Islet precursor cell (in vitro differentiated cells): Measurements from ENCODE around the gene PHF11.

ENCODE experiments used
- DNase-seq: peaks from one replicate; pipeline ENCODE4 v3.0.0-alpha.2; 2018

PHF11 gene

DNA sequence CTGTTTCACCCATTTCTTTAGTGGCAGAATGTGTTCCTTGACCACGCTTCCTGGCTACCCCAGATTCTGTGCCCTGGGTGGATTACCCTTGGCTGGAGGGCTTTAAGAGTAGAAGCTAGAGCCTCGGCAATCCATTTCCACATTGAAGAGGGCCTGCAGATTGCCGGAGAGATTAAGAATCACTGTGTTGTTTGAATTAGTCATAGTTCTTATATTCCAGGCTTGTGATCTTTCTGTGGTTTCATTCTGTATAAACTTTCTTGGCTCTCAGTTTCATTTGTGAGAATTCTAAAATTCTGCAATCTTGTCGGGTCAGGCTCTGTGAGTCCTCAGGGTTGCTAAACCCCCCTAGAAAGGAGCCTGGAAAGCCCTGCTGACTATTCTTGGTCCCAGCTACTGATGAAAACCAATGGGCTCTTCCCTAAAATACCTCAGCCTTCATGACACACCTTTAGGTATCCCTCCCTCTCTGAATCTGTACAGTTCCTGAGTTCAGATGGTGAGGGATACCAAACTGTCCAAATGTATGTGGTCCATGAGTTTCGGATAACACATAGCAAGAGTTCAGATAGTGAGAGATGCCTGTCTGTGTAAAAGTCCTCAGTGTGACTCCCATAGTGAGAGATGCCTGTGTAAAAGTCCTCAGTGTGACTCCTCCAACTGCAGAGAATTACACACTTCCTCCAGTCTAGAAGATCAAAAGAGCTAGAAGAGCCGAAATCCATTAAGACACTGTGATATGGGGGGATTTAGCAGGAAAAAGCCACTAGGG lies 4.3 kb downstream of the PHF11 start:
- no peak for DNase-seq

DNA sequence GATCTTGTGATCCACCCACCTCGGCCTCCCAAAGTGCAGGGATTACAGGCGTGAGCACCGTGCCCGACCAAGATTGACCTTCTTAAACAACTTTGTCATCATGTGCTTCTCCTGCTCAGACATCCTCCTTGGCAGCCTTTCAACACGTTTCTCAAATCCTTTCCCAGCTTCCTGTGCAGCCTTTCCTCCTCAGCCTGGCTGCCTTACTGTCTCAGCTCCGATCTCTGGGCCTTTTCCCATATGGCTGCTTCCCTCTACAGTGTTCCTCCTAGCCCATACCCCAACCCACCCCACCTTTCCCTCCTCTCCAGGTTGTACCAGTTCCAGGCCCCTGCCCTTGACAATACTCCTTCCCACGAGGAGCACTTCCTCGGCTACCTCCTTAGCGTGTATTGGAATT lies 7.2 kb downstream of the PHF11 start:
- DNase-seq: no peak

DNA sequence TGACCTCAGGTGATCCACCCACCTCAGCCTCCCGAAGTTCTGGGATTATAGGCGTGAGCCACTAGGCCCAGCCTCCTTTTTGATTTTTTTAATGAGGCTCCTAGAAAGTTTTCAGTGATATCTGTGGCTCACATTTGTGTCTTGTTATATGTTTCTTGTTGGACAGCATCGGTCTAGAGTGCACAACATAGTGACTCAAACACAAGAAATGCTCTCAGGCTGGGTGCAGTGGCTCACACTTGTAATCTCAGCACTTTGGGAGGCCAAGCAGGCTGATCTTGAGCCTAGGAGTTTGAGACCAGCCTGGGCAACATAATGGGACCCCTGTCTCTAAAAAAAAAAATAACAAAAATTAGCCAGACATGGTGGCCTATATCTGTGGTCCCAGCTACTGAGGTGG lies 8.2 kb downstream of the PHF11 start:
- no peak for DNase-seq

DNA sequence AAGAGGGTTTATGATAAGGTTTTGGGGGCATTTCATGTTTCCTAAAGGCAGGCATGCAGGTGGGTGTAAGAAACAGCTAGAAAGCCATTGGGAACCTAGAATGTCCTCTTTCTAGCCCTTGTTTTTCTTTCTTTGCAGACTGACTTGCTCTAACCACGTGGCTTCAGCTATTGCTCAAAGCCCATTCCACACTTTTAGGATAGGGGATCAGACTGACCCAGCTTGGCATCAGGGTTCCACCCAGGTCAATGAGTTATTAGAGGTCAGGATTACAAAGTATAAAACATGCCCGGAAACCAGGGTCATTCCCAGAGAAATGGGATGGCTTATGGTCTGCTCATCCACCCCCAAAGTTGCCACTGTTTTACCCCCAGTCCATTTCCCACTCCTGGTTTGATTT lies 16.8 kb downstream of the PHF11 start:
- no peak for DNase-seq

DNA sequence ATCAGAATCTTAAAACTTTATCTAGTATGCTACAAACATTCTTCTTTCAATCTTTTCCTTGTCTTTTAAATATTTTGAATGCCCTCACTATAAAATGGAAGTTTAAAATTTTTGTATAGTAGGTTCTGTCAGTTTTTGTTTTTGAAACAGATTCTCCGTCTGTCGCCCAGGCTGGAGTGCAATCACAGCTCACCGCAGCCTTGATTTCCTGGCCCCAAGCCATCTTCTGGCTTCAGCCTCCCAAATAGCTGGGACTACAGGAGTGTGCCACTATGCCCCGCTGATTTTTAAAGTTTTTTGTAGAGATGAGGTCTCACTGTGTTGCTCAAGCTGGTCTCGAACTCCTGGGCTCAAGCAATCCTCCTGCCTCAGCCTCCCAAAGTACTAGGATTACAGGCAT lies 20.7 kb downstream of the PHF11 start:
- no peak for DNase-seq

DNA sequence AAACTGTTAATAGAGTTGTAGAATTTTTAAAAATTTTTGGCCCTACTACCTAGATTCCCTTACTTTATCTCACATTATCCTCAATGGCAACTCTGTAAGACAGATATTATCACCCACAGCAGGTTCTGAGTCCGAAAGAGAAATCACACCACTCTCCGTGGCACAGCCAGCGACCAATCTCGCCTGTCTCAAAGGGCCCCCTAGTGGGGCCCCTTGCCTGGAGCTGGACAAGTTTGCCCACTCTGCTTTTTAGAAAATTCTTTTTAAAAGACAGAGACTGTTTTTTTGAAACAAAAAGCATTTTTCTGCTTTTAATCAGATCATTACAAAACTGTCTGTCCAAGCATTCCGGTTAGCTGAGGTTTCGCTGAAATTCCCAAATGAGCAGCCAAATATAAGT lies 21.7 kb downstream of the PHF11 start:
- DNase-seq: no peak

DNA sequence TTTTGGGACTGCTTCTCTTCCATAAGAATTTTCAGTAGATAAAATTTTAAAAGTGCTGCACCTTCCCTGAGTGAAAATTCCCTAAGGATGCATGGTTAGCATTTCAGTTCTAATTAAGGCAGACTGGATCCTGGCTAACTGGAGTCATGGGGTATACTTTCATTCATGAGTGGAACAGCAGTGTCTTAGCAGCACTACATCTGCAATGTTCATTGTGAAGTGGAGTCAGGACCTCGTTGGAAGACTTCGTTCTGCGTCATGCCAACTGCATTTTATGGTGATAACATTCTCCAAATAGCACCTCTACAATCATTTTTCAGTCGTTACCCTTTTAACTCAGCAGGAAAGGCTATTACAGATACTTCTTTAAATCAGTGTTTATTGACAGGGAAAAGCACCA lies 25.5 kb downstream of the PHF11 start:
- DNase-seq: no peak

DNA sequence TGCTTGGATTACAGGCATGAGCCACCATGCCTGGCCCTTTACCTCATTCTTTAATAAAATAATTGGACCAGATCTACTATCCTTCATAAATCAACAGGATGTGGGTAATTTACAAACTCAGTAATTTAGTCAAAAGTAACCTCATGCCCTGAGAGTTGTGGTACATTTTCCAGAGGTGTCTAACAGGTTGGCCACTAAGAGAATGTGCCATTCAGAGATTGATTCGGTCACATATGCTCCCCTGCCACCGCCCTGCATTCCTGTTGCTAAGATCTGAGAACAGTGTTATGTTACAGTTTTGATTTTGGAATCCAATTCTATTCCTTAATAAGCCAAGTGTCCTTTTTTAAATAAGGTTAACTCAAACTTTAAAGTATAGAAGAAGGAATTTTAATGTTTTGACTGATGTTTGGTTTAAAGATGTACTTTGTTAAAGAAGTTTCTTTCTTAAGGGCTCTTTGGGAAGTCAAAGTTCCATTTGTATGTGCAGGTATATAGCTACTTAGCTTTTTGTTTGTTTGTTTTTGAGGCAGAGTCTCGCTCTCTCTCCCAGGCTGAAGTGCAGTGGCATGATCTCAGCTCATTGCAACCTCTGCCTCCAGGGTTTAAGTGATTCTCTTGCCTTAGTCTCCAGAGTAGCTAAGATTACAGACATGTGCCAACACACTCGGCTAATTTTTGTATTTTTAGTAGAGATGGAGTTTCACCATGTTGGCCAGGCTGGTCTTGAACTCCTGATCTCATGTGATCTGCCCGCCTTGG lies 29.2 kb downstream of the PHF11 start:
- DNase-seq: no peak

DNA sequence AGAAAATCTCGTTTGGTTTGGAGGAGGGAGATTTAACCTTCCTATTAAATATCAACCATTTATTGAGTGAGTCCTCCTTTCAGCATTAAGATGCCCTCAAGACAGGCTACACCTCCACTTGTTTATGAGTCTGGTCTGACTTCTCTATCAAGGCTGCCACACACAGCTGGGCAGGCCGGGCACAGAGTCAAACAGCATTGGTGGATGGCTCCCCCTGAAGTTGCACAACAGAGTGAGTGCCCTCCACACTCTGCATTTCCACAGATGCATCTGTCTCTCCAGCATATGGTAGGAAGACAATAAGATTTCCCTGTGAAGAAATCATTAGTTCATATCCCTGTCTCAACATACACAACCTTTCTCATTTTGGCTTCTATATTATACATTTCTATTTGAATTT lies 31.4 kb downstream of the PHF11 start:
- no peak for DNase-seq

DNA sequence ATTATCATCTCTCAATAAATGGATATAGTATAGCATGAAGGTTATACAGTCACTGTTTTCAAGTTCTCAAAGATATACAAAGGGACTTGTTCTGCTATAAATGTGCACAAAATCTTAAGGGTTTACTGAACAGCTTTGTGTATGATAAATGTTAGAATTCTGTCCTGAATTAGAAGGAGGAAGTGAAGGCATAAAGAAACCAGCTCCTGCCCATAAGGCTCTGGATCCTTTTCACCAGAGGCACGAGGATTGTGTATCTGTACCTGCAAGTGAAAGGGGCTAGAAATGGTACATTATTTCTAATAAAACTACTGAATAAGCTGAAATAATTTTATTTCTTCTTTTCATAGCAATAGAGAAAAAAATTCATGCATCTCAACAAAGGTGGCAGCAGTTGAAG lies 32.4 kb downstream of the PHF11 start:
- DNase-seq: no peak

DNA sequence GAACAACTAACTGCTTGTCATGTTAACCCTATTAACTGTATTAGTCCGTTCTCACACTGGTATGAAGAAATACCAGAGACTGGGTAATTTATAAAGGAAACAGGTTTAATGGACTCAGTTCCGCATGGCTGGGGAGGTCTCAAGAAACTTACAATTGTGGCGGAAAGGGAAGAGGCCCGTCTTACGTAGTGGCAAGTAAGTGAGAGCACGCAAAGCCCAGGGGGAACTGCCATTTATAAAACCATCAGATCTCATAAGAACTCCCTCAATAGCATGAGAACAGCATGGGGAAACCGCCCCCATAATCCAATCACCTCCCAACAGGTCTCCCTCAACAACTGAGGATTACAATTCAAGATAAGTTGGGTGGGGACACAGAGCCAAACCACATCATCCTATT lies 34.7 kb downstream of the PHF11 start:
- DNase-seq: no peak

DNA sequence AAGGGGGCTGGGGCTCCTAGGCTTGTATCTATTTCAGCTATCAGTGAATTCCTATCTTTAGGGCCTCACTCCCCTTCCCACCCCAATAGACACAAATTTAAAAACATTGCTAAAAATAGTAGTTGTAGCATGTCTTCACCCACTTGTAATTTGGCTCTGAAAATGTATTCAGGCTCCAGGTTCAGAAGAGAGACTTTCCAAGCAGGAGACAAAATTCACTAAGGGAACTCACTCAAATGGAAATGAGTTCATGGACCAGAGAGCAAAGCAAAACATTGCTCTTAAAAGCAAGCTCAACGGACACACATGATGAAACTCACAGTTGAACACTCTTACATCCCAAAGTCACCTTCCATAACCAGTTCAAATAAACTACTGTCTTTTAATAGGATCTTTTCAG lies 36.8 kb downstream of the PHF11 start:
- DNase-seq: no peak

DNA sequence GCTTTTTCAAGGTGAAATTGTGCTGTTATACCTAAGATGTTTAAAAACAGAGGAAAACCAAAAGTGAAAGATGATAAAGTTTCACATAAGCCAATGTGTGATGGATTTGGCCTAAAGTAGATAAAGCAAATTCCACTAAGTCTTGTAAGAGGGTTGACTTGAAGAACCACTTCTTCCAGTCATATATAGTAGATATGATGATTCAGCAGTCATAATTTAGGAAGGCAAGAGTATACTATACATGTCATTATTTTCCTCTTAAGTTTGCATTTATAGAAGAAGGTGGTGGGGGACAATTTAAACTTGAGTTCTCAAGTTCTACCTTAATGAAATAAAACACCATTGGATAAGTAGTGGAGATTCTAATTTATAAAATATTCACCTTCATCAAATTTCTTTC lies 37.3 kb downstream of the PHF11 start:
- DNase-seq: no peak

DNA sequence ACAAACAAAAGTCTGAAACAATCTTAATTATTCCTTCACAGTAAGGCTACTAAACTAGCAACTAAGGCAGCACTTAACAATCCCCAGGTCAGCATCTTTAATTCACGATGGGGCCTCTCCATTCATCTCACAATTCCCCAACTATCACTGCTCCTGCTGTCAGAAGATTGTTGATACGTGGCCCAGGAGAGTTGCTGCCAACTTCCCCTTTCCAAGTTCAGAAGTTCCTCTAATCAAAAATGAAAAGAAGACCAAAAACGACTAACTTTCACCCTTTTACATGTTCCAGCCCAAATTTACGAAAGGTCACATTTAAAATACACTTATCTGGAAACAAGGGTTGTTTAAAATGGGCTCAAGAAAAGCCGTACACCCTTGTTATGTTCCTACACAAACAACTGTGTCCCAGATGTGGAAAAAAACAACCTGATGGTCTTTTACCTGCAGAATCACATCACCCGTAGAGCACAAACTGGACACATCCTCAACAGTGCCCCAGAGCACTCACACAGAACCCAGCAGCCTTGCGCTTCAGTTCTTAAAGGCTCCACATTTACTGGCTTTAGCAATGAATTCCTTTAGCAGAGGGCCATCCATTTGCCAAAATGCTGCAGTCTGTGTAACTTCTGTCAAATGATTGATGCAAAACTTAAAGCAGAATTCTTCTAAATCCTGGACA lies 38.0 kb downstream of the PHF11 start:
- no peak for DNase-seq

DNA sequence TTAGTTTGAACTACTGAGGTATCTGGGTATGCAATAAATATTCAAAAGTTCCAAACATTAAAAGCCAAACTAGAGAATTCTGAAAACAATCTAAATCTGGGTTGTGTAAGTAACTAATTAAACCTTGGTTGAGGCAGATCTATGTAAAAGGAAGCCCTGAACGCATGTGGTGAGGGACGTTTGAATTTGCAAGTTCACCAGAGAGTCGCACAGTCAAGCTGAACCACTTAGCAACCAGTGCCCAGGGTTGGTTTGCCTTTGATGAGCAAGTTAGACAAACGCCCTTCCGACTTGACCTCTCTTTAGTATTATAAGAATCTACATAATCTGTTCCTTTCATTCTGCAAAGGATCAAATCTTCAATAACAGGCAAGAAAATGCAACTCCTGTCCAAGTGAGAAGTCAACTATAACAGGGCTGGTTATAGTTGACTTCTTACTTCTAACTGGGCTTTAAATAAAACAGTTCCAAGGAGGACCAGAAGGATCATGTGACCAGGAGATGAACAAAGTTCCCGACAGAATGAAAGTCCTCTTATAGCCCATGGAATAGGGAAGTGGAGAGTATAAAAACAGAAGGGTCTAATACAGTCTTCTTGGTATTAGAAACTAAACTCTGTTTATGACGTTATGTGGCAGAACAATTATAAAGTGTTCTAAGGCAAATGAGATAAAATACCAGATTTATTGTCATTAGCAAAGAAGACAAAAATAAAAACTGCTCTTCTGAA lies 40.6 kb downstream of the PHF11 start:
- DNase-seq: no peak

DNA sequence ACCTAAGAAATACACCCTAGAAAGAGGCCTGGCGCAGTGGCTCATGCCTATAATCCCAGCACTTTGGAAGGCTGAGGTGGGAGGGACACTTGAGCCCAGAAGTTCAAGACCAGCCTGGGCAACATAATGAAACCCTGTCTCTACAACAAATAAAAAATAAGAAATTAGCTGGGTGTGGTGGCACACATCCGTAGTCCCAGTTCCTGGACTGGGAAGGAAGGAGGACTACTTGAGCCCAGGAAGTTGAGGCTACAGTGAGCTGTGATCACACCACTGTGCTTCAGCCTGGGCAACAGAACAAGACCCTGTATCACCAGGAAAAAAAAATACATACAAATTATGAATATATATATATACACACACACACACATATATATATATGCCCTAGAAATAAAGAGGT lies 42.7 kb downstream of the PHF11 start:
- no peak for DNase-seq

DNA sequence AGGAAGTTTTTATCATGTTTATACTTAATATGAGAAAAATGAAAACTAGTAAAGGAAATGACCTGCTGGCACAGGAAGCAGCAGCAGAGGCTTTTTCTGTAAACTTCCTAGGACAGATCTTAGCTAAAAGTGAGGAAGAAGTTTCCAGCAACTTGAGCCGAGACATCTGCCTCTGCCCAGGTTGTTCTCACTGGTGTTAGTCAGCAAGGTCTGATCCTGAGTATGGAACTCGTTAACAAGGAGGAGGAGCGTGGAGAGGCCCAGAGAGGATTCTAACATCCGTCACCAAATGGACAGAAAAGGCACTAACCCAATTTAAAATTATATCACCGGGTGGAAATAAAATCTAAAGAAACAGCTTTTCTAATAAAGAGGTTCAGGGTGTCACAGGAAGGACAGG lies 43.6 kb downstream of the PHF11 start:
- peak; percentile 56 for DNase-seq

DNA sequence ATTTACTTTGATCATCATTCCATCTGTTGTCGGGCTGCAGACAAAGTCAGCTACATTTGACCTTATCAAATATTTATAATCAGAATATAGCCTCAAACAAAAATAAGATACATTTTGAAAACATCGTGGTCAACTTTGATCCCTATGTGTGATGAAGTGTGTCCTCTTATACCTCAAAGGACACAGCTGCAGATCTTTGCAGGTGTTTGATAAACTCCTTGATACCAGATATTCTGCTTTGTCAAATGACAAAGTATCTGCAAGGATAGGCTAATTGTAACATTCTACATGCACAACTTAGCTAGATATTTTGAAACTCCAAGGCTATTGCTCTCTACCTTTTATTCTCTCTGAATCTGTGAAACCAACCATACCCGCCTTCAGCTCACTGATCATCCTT lies 44.0 kb downstream of the PHF11 start:
- DNase-seq: no peak

DNA sequence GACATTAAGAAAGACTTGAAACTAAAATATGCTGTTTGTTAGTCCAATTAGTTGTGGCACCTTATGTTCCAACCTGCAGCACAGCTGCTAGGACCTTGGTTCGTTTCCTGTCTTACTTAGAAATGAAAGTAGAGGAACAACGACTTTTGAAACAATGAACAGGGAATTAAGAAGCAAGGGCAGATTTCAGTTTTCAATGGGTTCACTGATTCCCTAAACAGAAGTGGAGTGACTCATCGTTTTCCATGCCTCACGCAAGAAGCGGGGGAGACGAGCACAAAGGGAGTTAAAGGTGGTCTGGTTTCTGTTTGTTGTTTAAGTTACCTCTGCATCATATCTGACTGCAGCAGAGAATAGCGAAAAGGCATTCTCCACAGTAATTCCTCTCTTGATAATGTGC lies 44.8 kb downstream of the PHF11 start:
- peak; percentile 86 for DNase-seq

DNA sequence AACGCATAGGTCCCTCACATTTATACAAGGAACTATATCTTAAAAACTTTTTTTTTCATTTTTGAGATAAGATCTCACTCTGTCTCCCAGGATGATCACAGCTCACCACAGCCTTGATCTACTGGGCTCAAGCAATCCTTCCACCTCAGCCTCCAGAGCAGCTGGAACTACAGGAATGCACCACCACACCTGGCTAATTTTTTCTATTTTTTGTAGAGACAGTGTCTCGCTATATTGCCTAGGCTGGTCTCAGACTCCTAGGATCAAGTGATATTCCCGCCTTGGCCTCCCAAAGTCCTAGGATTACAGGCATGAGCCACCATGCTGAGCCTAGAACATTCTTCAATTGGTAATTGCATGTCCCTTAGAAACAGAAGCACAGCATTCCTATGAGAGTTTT lies 47.9 kb downstream of the PHF11 start:
- no peak for DNase-seq

DNA sequence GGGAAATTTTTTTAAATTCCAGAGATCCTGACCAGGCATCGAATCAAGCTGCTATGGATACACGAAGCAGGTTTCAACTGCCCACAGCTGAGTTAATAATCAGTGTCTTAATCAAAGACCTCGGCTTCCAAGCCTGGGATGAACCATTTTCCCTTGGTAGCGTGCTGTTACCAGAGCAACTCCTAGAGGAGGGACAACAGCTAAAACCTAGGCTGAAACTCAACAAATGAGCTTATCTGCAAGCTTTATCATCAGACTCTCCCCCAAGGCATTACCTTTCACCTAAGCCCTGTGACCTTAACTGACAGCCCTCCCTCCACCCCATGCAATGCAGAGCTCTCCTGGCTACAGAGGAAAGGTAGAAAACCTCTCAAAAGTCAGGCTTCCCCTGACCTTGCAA lies 49.9 kb downstream of the PHF11 start:
- peak; percentile 57 for DNase-seq

DNA sequence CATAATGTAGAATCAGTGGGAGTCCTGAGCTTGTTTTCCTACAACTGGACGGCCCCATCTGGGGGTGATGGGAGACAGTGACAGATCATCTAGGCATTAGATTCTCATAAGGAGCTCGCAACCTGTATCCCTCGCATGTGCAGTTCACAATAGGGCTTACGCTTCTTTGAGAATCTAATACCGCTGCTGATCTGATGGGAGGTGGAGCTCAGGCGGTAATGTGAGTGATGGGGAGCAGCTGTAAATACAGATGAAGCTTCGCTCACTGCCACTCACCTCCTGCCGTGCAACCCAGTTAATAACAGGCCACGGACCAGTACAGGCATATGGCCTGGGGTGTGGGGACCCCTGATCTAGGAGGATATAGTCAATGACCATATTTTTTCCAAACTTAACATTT lies 50.8 kb downstream of the PHF11 start:
- DNase-seq: no peak

DNA sequence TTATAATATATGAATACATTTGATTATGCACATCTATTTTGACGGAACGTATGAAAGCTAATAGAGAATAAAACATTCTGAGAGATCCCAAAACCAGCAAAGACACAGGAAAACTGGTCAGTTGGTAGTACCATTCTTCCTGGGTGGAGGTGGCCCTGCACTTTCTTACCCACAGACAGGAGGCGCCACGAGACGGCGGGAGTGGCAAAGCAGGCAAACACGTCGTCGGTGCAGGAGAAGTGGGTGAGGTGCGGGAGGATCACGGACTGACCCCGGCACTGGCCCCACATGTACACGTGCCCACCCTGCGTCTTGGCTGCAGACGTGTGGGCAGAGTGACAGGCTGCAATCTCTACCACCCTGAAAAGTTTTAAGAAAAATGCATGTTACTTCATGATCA lies 53.5 kb downstream of the PHF11 start:
- no peak for DNase-seq
